ENCODE measurements around the gene COQ8B.

Gene COQ8B

DNA sequence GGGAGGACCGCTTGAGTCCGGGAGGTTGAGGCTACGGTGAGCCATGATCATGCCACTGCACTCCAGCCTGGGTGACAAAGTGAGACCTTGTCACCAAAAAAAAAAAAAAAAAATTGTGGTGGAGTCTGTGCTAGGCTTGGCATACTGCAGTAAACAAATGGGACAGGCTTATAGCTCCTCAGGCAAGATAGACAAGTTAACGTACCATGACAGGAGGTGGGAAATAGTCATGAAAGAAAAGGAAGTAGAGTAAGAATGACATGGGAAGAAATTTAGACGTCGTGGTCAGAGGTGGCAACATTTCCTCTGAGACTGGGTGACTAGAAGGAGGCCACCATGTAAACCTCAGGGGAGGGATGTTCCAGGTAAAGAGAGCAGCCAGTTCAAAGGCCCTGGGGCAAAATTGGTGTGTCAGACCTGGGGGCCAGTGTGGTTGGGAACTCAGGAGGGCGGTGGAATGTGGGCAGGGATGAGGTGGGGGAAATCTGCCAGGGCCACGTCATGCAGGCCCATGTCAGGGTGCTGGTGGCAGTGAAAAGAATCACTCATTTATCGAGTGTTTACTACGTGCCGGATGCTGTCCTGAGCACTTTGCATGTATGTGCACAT, 39.9 kb upstream of the COQ8B start:
- TF ChIP-seq, protein P1, sequence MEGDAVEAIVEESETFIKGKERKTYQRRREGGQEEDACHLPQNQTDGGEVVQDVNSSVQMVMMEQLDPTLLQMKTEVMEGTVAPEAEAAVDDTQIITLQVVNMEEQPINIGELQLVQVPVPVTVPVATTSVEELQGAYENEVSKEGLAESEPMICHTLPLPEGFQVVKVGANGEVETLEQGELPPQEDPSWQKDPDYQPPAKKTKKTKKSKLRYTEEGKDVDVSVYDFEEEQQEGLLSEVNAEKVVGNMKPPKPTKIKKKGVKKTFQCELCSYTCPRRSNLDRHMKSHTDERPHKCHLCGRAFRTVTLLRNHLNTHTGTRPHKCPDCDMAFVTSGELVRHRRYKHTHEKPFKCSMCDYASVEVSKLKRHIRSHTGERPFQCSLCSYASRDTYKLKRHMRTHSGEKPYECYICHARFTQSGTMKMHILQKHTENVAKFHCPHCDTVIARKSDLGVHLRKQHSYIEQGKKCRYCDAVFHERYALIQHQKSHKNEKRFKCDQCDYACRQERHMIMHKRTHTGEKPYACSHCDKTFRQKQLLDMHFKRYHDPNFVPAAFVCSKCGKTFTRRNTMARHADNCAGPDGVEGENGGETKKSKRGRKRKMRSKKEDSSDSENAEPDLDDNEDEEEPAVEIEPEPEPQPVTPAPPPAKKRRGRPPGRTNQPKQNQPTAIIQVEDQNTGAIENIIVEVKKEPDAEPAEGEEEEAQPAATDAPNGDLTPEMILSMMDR (IDR thresholded peaks at IDR 0.05; ENCODE audit: low read depth, low read length, missing control alignments) = no peak
- no peak for DNase-seq (ENCODE audit: low read depth)
- in situ Hi-C loops (cut with HindIII; ENCODE audit: low sequenced_read_pairs) = no loop called here
- H3K4me3 ChIP-seq (ENCODE audit: low read depth, low read length) = no peak overlapping the region

DNA sequence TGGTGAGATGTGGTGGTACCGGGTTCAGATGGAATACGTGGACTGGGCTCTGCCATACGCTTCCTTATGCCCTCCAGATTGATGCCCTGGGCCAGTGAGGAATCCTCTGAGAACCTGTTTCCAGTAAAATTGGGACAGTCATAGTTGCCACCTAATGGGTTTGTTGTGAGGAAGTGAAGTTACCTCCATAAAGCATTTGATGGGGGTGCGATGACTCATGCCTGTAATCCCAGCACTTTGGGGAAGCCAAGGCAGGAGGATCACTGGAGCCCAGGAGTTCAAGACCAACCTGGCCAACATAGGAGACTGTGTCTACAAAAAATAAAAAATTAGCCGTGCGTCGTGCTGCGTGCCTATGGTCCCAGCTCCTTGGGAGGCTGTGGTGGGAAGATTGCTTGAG, 39.1 kb upstream of the COQ8B start:
- TF ChIP-seq, protein P1 (IDR thresholded peaks at IDR 0.05; ENCODE audit: low read depth, low read length, missing control alignments) = no peak
- no peak overlapping the region for H3K4me3 ChIP-seq (ENCODE audit: low read depth, low read length)
- in situ Hi-C loops (cut with HindIII; ENCODE audit: low sequenced_read_pairs) = no loop called here
- no peak for DNase-seq (ENCODE audit: low read depth)

DNA sequence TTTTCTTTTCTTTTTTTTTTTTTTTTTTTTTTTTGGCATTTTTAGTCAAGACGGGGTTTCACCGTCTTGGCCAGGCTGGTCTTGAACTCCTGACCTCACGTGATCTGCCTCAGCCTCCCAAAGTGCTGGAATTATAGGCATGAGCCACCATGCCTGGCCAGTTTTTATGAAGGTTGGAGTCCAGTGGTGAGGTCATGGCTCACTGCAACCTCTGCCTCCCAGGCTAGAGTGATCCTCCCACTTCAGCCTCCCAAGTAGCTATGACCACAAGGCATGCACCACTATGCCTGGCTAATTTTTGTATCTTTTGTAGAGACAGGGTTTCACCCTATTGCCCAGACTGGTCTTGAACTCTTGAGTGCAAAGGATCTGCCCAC, 38.5 kb upstream of the COQ8B start:
- DNase-seq (ENCODE audit: low read depth) = no peak
- TF ChIP-seq, protein P1 (IDR thresholded peaks at IDR 0.05; ENCODE audit: low read depth, low read length, missing control alignments) = no peak
- in situ Hi-C loops (cut with HindIII; ENCODE audit: low sequenced_read_pairs) = no loop called here
- no peak overlapping the region for H3K4me3 ChIP-seq (ENCODE audit: low read depth, low read length)

DNA sequence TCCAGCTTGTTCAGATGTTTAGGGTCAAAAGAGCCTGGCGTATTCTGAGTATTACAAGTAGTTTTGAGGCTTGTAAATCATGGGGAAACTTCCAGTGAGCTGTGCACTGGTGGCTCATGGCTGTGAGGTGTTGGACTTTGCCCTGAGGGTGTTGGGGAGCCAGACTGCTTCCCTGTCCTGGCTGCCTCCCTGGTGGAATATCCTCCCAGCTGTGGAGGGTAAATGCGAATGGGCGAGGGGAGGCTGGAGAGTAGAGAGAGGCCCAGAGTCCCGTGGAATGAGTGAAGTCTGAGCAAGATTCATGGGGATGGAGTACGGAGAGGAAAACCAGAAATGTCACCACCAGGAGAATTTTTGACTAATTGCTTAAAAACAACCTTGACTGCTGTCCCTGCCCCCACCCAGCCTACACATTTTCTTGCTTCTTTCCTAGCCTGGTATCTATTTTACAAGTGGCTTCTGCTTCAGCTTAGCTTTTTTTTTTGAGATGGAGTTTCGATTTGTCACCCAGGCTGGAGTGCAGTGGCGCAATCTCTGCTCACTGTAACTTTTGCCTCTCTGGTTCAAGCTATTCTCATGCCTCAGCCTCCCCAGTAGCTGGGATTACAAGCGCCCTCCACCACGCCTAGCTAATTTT, 38.0 kb upstream of the COQ8B start:
- TF ChIP-seq, protein P1 (IDR thresholded peaks at IDR 0.05; ENCODE audit: low read depth, low read length, missing control alignments) = no peak
- DNase-seq (ENCODE audit: low read depth) = no peak
- in situ Hi-C loops (cut with HindIII; ENCODE audit: low sequenced_read_pairs) = no loop called here
- H3K4me3 ChIP-seq (ENCODE audit: low read depth, low read length) = no peak overlapping the region

DNA sequence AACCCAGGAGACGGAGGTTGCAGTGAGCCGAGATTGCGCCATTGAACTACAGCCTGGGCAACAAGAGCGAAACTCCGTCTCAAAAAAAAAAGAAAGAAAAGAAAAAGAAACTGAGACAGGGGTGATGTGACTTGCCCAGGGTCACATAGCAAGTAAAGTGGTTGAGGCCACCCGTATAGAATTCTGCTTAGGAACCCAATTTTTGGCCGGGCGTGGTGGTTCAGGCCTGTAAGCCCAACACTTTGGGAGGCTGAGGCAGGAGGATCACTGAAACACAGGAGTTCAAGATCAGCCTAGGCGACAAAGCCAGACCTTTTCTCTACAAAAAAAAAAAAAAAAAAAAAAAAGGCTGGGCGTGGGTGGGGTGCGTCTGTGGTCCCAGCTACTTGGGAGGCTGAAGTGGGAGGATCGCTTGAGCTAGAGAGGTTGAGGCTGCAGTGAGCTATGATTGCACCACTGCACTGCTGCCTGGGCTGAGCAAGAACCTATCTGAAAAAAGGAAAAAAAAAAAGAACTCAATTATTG, 35.6 kb upstream of the COQ8B start:
- DNase-seq (ENCODE audit: low read depth) = no peak
- peak overlapping the region; percentile 70 for H3K4me3 ChIP-seq (ENCODE audit: low read depth, low read length)
- in situ Hi-C loops (cut with HindIII; ENCODE audit: low sequenced_read_pairs) = no loop called here
- TF ChIP-seq, protein P1 (IDR thresholded peaks at IDR 0.05; ENCODE audit: low read depth, low read length, missing control alignments) = no peak

DNA sequence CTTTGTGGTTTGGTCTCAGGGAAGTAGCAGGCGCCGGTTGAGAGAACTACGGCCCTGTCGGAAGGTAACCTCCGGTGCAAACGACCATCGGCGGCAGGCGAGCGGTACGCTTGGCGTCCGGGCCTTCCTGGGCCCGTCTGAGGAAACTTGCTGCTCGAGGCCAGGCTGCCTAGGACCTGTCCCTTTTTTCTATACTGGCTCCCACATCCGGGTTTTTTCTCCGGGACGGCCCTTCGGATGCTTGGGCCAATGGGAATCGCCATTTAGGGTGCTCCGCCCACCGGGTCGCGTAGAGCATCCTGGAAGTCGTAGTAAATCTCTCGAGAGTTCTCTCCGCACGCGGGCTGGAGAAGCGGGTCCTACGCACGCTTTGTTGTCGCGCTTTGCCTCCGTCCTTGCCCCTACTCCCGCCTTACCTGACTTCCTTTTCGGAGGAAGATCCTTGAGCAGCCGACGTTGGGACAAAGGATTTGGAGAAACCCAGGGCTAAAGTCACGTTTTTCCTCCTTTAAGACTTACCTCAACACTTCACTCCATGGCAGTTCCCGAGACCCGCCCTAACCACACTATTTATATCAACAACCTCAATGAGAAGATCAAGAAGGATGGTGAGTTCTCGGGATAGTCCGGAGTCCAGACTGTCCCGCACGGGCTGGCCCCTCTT, 34.3 kb upstream of the COQ8B start, which contains the start of gene SNRPA:
Gene SNRPA (plus strand): TSS at position 330 of the 664 bp plus-strand sequence. CDS start 206 bp downstream, at position 536.
- peak within 1 kb of the TSS; percentile 70 for H3K4me3 ChIP-seq (ENCODE audit: low read depth, low read length)
- in situ Hi-C loops (cut with HindIII; ENCODE audit: low sequenced_read_pairs) = no loop called here
- peak; percentile 97 for DNase-seq (ENCODE audit: low read depth)
- TF ChIP-seq, protein P1 (IDR thresholded peaks at IDR 0.05; ENCODE audit: low read depth, low read length, missing control alignments) = no peak
